HG03135 (cell line): Measurements from ENCODE around the gene FAAH.

ENCODE experiments used
- ATAC-seq: cut with Tn5 transposase; IDR thresholded peaks from one replicate; pipeline ENCODE4 v1.9.1; 2021; ENCODE audit warnings: mild to moderate bottlenecking, moderate library complexity; ENCODE audit not compliant: unreplicated experiment

Gene FAAH

DNA sequence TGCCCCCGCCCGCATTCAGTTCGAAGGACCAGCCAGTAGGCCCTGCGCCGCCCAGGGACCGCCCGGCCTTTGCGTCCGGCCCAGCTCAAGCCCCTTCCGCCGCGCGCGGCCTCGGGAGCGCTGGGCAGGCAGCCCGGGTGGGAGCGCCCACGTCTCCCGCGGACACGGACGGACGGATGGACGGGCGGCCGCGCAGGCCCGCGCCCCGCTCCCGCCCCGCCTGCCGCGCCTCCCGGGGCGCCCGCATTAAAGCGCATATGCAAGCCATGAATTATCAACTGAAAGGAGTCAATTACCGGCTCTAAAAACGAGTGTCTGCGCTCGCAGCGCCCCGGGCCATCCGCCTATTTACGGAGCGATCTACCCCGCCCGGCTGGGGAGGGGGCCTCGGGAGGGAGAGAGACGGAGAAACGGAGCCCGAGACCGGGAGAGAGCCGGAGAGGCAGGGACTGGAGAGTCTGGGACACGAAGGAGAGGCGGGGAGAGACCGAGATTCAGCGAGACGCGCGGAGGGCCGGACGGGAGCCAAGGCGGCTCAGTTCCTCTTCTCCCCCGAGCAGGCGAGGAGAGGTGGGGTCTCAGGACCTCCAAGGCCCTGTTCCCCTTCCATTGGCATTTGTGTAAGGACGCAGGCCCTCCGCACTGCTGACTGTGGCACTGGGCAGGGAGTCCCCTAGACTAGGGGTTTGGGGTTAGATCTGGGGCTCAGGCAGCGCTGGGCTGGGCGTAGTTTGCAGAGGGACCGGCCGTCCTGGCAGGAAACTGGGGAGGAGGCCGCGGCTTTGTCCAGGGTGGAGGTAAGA, 54.2 kb downstream of the FAAH start:
- ATAC-seq: no peak

DNA sequence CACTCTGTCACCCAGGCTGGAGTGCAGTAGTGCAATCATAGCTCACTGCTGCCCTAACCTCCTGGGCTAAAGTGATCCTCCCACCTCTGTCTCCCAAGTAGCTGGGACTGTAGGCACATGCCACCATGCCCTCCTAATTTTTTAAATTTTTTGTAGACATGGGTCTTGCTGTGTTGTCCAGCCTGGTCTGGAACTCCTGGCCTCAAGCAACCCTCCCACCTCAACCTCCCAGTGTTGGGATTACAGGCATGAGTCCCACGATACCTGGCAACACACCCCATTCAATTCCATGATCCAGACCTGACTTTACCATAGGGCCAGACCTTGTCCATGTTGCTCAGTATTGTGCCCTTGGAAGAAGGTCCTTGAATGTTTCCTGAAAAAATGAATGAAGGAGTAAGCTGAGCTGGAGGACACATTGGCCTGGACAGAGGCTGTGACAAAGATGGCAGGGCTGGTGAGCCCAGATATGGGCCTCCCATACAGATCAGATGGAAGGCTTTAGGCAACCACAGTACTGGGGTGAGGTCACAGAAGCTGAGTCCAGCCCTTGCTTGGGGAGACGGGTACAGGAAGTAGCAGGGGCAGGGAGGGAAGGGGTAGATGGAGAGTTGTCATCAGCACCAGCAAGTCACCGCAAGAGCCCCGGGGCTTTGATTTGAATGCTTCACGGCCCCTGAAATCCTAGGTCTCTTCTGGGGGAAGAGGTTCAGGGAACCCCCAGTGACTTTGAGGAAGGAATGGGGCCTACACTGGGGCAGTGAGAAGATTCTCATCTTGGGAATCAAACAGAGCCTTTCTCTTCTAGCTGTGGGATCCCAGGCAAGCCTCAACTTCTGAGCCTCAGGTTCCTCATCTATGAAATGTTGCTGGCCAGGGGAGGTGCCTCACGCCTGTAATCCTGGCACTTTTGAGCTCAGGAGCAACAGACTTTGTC, 55.4 kb downstream of the FAAH start:
- ATAC-seq: no peak

DNA sequence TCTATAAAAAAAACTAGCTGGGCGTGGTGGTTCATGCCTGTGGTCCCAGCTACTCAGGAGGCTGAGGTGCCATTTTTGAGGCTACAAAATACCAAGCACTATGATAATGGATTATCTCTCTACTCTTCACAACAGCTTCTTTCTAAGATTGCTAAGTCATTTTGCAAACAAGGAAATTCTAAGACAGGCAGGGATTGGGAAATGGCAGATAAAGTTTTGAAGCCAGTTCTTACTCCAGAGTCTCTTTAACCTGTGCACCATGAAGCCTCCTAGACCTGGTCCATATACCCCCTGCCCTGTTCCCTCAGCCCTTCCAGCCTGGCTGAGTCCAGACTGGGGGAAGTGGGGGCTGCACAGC, 56.0 kb downstream of the FAAH start:
- ATAC-seq: no peak

DNA sequence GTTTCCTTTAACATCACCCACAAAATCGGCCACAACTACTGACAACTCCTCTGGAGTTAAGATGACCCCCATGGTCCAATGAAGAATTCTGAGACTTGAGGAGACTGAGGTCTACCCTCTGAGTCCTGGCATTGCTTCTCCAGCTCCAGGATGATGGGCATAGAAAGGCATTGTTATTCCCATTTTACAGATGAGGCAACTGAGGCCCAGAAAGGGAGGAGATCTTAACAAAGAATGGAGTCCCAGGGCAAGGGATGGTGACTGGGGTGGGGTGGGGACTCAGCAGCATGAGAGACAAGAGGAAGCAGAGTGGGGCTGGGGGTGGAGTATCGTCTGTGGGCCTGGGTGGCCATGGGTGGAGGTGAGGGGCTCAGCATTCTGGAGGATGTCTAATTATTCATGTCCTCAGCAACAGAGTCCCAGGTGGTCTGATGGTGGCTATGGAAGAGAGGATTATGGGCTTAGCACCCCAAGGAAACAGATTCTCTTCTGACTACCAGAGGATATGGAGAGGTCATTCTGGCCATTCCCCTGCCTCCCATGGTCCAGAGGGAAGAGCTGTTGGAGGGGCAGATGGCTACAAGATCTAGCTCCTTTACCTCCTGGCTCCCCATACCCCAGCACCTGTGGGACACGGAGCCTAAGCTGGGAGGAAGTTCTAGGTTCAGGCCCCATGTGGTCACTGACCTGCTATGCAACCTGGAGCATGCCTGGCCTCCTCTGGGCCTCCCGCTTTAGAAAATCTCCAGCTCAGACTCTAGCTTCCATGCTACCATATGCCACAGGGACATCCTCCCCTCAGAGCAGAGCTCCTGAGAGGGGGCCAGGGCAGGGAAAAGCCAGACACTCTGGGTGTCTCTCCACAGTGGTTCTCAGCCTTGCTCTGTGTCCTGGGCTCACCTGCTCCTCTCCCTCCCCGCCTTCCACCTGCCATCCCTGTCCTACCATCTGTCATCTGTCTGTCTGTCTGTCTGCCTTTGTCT, 58.1 kb downstream of the FAAH start:
- no peak for ATAC-seq

DNA sequence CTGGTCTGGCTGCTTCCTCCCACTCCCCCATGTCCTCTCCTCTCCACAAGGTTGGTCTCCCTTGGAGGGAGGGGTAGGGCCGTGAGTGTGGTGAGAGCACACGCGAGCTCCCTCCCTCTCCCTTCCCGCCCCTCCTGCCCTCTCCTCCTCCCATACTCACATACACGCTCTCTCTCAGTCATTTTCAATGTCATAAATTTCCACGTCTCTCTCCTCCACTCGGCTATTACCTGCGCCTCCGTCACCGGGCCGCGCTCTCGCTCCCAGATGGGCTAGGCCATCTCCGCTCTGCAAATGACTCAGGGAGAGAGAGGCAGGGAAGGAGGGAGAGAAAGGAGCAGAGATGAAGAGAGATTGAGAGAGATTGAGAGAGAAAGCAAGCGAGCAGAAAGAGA, 58.8 kb downstream of the FAAH start:
- no peak for ATAC-seq

DNA sequence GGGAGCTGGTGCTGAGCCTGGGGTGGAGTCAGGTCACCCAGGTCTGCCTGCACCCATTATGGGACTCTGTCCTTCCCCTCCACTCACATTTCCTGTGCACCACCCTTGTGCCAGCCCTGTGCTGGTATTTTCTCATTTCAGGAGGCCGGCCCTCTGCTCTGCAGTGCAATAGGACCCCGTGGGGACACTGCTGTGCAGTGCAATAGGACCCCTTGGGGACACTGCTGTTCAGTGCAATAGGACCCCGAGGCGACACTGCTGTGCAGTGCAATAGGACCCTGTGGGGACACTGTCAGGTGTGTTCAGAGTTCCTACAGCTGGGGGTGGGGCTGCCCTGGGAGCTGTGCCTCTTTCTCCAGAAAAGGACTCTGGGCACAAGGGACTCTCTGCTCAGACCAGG, 59.3 kb downstream of the FAAH start:
- ATAC-seq: no peak

DNA sequence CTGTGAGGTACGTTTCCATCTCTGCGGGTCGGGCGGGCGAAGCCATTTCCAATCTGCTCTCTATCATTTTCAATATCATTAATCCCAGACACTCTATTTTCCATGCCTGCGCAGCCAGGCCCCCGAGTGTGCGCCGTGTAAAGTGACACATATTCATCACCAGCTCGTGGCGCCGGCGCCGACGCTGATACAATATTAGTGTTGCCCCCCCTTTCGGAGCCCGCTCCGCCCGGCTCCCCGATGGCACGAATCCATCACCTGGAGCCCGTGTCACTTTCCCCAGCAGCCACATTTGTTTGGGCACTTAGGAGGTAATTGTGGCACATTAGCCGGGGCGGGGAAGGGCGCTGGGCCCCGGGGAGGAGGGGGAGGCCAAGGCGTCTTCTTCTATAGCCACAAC, 61.8 kb downstream of the FAAH start:
- no peak for ATAC-seq

DNA sequence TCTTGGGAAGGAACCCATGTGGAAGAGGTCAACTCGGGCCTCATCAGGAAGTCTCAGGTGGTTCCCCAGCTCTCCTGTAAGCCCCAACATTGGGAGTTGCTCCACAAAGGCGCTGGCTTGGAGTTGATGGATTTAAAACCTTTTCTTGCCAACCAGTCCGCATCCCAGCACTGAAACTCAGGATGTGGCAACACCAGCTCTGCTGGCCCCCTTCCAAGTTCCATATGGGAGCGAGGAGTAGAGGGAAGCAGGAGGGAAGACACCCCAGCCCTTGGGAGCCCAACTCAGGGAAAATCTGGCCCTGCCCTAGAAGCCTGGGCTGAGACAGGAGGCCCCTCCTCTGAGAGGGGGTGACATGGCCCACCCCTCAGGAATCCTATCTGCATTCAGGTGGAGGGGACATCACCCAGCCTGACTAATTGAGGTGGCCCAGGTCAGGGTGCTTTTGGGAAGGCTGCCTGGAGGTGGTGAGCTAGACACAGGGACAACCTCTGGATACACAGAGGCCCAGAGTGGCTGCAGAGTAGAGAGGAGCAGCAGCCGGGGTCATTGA, 62.4 kb downstream of the FAAH start:
- no peak for ATAC-seq

DNA sequence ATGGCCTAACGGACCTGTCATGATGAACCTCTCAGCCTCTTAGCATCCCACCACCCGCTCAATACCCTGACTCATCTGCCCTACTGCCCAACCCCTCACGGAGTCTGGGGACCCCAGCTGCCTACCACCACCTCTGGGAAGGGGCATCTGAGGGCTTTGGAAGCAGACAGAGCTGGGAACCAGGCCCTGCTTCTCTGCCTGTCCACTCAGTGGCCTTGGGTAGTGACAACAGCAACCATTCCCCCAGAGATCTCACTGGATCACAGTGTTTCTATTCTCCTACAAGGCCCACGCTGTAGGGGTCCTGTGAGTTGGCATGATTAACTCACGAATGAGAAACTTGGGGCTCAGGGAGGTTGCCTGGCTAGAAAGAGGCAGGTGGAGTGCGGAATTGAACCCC, 63.1 kb downstream of the FAAH start:
- no peak for ATAC-seq

DNA sequence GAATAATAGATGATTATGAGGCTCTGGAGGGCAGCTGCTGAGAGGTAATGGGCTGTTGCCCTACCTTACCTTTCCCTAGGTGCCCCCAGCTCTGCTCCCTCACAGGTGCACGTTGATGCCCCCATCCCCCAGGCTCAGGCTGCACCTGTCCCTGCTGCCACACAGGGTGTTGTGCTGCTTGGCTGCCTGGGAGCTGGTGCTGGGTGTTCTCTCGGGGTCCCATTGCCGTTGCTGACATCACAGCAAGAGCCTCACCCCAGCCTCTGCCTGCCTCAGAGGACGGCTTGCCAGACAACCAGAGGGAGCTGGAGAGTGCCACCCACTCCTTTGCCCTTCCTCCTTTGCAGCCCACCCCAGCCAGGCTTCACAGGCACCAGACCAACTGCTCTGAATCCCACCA, 64.1 kb downstream of the FAAH start:
- ATAC-seq: no peak

DNA sequence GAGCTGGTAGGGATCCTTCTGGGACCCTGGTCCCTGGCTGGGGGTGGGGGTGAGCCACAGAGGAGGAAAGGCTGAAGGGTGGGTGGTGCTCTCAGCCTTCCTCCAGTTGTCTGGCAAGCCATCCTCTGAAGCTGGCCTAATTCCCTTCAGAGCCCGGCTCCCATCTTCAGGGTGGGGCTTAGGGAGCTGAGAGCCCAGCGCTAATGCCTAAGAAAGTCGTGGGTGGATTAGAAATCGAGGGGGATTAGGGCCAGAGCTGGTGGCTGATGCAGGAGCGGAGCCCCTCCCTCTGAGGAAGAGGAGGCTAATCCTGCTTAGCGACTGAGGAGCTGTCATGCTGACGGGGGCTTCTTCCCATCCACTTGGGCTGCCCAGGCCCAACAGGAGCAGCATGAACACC, 64.7 kb downstream of the FAAH start:
- no peak for ATAC-seq

DNA sequence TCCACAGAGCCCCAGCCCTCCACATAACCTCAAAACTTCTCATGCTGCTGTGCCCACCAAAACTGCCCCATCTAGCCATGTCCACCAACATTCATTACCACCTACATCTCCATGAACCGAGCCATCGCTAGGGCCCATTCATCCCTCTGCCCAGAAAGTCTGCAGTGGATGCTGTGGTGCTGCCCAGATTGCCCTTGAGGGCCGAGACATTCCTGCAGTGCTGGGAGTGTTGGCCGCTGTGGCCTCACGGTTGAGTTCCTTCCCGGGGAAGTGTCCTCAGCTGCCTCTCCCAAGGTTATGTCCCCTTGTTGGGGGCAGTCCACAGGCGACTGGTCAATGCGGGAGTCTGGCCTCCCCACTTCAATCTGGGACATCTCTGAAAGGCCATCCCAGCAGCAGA, 65.2 kb downstream of the FAAH start:
- no peak for ATAC-seq

DNA sequence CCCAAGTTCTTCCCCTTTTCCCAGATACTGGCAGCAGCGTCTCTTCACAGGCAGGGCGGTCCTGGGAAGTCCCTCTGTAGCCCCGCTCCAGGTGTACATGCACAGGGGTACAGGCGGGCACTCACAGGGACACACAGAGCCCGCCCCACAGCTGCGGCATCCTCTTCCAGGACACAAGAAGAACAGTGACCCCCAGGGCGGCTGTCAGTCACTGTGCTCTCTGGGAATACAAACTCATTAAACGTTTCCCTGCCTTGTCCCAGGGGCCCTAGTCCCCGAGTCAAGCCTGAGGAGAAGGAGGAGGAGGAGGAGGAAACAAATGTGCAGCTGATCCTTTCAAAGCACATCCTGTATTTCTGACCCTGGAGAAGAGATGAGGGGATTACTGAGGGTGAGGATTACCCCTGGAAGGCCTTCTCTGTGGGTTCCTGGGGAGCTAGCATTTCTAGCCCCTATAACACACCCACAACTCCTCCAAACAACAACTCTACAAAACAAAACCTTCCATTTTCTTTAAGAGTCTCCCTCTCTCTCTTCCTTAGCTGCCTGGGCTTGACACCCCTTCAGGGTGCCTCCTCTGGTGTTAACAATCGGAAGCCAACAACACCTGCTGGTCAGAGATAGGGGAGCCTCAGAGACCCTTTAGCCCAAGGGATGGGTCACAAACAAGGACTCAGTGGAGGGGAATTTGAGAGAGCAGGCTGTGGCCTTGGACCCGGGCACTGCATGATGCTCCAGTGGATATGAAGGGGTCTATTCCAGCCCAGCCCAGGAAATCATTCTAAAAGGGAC, 67.1 kb downstream of the FAAH start:
- ATAC-seq: no peak

DNA sequence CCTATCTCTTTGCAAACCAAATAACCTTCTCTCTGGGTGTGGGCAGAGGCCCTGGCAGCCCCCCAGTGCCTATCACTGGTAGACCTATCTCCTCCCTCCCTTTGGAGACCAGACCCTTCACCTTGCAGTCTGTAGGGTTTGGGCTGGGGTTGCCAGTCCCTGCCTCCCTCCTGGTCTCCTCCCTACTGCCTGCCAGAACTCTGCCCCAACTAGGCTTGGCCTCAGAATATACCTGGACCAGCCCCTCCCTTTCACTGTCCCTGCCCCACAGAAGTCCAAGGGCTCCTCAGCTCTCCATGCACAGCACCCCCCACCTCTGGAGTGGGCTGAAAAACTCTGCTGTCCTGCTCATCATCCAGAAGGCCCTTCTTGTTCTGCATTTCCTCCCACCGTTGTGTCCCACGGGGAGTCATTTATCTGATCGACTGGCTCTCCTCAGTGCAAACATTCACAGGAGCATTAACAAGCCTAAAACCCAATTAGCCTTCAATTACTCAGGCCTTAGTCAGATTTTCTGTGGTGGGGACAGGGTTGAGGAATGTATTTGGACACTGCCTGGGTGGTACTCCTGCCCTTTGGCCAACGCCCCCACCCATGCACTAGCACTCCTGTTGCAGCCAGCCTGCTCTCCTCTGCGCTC, 67.8 kb downstream of the FAAH start:
- no peak for ATAC-seq
